Kidney capillary endothelial cell (primary cell): ENCODE measurements around the gene PIWIL1.

Experiments used
- DNase-seq: peaks from one replicate; pipeline ENCODE4 v3.0.0-alpha.2; 2018; ENCODE audit warnings: low spot score

PIWIL1 gene

GRCh38 chr12:130337488-130338303 is at the start of gene PIWIL1:
Gene PIWIL1 (plus strand): TSS chr12:130337887. CDS start chr12:130342592, 4,705 bp downstream.
- DNase-seq, result no peak

GRCh38 chr12:130288206-130288605 is 49.5 kb upstream of the PIWIL1 start:
- DNase-seq, result no peak

GRCh38 chr12:130288691-130289090 is 49.0 kb upstream of the PIWIL1 start:
- no peak for DNase-seq

- no peak for DNase-seq
These were observed 47.6 kb upstream of the PIWIL1 start for GRCh38 chr12:130290114-130290513.

GRCh38 chr12:130298322-130299021 is 39.2 kb upstream of the PIWIL1 start:
- no peak for DNase-seq

- no peak for DNase-seq
These were observed 38.1 kb upstream of the PIWIL1 start for GRCh38 chr12:130299574-130299973.

- DNase-seq, result no peak
These were observed 37.6 kb upstream of the PIWIL1 start for GRCh38 chr12:130300090-130300489.

- DNase-seq, result no peak
These were observed 36.8 kb upstream of the PIWIL1 start for GRCh38 chr12:130300737-130301535.

GRCh38 chr12:130301559-130301958 is 36.1 kb upstream of the PIWIL1 start:
- DNase-seq, result no peak

- DNase-seq, result no peak
These were observed 33.9 kb upstream of the PIWIL1 start for GRCh38 chr12:130303781-130304180.

GRCh38 chr12:130307859-130308258 is 29.8 kb upstream of the PIWIL1 start:
- DNase-seq, result no peak

- no peak for DNase-seq
These were observed 29.3 kb upstream of the PIWIL1 start for GRCh38 chr12:130308393-130308792.

GRCh38 chr12:130316251-130316650 is 21.4 kb upstream of the PIWIL1 start:
- no peak for DNase-seq

GRCh38 chr12:130320536-130320935 is 17.2 kb upstream of the PIWIL1 start:
- no peak for DNase-seq

GRCh38 chr12:130322263-130322662 is 15.4 kb upstream of the PIWIL1 start:
- no peak for DNase-seq

- no peak for DNase-seq
These were observed 7.0 kb upstream of the PIWIL1 start for GRCh38 chr12:130330685-130331084.

GRCh38 chr12:130331146-130331545 is 6.5 kb upstream of the PIWIL1 start:
- no peak for DNase-seq

- no peak for DNase-seq
These were observed 4.3 kb upstream of the PIWIL1 start for GRCh38 chr12:130333341-130333740.

- no peak for DNase-seq
These were observed 3.3 kb upstream of the PIWIL1 start for GRCh38 chr12:130334399-130334798.

GRCh38 chr12:130334937-130335336 is 2.8 kb upstream of the PIWIL1 start:
- no peak for DNase-seq

GRCh38 chr12:130335517-130336392 is 1.9 kb upstream of the PIWIL1 start:
- peak; percentile 72 for DNase-seq
